ENCODE data around the gene CGGBP1. TPM values are rescaled to one million over a fixed set of nuclear protein-coding genes. Genes with fewer than 3 reads are reported as not detected.

The CGGBP1 gene
- total RNA-seq, 1 experiment from 2014 or later = 43.2 TPM

- no peaks in the 10 kb centered on the region for H3K4me1 Mint-ChIP-seq (ENCODE audit: low read depth, unreplicated experiment)
- no peaks in the 10 kb centered on the region for H3K36me3 ChIP-seq (ENCODE audit: control insufficient read depth, insufficient read depth, low read length)
- H3K9me3 ChIP-seq = no peaks in the 10 kb centered on the region
- intact Hi-C loops (cut with micrococcal nuclease; ENCODE audit: unreplicated experiment) = no loop called here
- no peaks in the 10 kb centered on the region for H3K9me3 Mint-ChIP-seq (ENCODE audit: unreplicated experiment)
- no peak for DNase-seq
- H3K27ac Mint-ChIP-seq (ENCODE audit: unreplicated experiment) = no peak overlapping the region
- H3K4me1 ChIP-seq = no peaks in the 10 kb centered on the region
- H3K27me3 ChIP-seq (replicated peaks; ENCODE audit: control insufficient read depth, insufficient read depth, low read length) = no peaks in the 10 kb centered on the region
- no peak overlapping the region for H3K4me3 Mint-ChIP-seq (ENCODE audit: unreplicated experiment)
- no TSS peak for BruUV-seq (replicated peaks)
- TF ChIP-seq, protein P1, sequence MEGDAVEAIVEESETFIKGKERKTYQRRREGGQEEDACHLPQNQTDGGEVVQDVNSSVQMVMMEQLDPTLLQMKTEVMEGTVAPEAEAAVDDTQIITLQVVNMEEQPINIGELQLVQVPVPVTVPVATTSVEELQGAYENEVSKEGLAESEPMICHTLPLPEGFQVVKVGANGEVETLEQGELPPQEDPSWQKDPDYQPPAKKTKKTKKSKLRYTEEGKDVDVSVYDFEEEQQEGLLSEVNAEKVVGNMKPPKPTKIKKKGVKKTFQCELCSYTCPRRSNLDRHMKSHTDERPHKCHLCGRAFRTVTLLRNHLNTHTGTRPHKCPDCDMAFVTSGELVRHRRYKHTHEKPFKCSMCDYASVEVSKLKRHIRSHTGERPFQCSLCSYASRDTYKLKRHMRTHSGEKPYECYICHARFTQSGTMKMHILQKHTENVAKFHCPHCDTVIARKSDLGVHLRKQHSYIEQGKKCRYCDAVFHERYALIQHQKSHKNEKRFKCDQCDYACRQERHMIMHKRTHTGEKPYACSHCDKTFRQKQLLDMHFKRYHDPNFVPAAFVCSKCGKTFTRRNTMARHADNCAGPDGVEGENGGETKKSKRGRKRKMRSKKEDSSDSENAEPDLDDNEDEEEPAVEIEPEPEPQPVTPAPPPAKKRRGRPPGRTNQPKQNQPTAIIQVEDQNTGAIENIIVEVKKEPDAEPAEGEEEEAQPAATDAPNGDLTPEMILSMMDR (IDR thresholded peaks at IDR 0.05; ENCODE audit: insufficient read depth in 1 of 2, low read depth in 1 of 2, low read length in 1 of 2, severe bottlenecking in 1 of 2, unreplicated experiment in 1 of 2) = no peak
- peaks cover 13% of the 10 kb centered on the region for H3K27me3 Mint-ChIP-seq (ENCODE audit: insufficient read depth, unreplicated experiment)
- H3K36me3 Mint-ChIP-seq (ENCODE audit: insufficient read depth, unreplicated experiment) = no peaks in the 10 kb centered on the region
- H3K4me3 ChIP-seq (ENCODE audit: low read depth, low read length) = no peak overlapping the region
- CTCF ChIA-PET = no interaction called here
- POLR2A ChIA-PET = no interaction called here
Measured at GRCh38 chr3:88009066-88009465, 49.7 kb downstream of the CGGBP1 start.

- BruUV-seq (replicated peaks) = no TSS peak
- DNase-seq = no peak
- intact Hi-C loops (cut with micrococcal nuclease; ENCODE audit: unreplicated experiment) = loop anchor here (2.0 kb wide), 2 partner anchors 108 to 176 kb away; no protein-coding TSS in a partner anchor
- H3K27ac Mint-ChIP-seq (ENCODE audit: unreplicated experiment) = no peak overlapping the region
- ChIA-PET CTCF (interaction anchor here (0.8 to 1.1 kb wide), 4 partner anchors 109 to 744 kb away, joined by 3 to 5 read pairs (median 3); no protein-coding TSS in a partner anchor), POLR2A (no interaction called here)
- H3K4me1 Mint-ChIP-seq (ENCODE audit: low read depth, unreplicated experiment) = no peaks in the 10 kb centered on the region
- no peaks in the 10 kb centered on the region for H3K36me3 Mint-ChIP-seq (ENCODE audit: insufficient read depth, unreplicated experiment)
- Histone ChIP-seq H3K27me3 (replicated peaks; ENCODE audit: control insufficient read depth, insufficient read depth, low read length) (no peaks in the 10 kb centered on the region), H3K9me3 (no peaks in the 10 kb centered on the region), H3K4me3 (ENCODE audit: low read depth, low read length) (no peak overlapping the region), H3K36me3 (ENCODE audit: control insufficient read depth, insufficient read depth, low read length) (no peaks in the 10 kb centered on the region), H3K4me1 (no peaks in the 10 kb centered on the region)
- no peak overlapping the region for H3K4me3 Mint-ChIP-seq (ENCODE audit: unreplicated experiment)
- TF ChIP-seq, protein P1 (IDR thresholded peaks at IDR 0.05; ENCODE audit: insufficient read depth in 1 of 2, low read depth in 1 of 2, low read length in 1 of 2, severe bottlenecking in 1 of 2, unreplicated experiment in 1 of 2) = peak in 1 of 2 experiments; percentile 6
- peaks cover 13% of the 10 kb centered on the region for H3K27me3 Mint-ChIP-seq (ENCODE audit: insufficient read depth, unreplicated experiment)
- no peaks in the 10 kb centered on the region for H3K9me3 Mint-ChIP-seq (ENCODE audit: unreplicated experiment)
Measured at GRCh38 chr3:88005066-88005465, 53.7 kb downstream of the CGGBP1 start.

DNA sequence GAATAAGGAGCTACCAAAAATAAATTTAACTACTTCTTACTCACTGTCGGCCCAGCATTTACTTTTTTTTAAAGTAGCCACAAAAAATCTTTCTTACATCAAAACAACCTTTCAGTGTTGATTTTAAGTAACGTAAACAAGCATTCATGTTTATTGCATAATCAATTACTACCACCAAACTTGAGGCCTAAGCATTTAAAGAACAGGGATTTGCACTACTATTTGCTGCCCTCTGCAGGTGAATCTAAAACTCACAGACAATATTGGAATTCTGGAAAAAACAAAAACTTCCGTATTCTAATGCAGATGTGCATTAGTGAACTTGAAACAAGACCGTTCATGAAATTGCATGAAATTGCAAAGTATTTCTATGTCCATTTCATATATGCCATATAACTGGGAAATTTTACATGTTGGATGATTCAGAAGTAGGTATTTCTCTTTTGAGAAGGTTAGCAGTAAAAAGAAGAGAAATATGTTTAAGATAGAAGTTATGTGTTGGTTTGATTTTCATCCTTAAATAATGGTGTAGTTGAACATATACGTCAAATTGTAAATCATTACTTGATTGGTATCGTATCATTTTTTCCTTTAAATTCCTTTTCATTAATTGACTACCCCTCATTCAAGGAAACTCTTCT is 55.6 kb downstream of the CGGBP1 start:
- POLR2A ChIA-PET = no interaction called here
- no peak overlapping the region for H3K27ac Mint-ChIP-seq (ENCODE audit: unreplicated experiment)

More for the DNA sequence above, 55.6 kb downstream of the CGGBP1 start:
- peak in 1 of 2 experiments; percentile 44 for DNase-seq
- Mint-ChIP-seq H3K4me3 (ENCODE audit: unreplicated experiment) (no peak overlapping the region), H3K9me3 (ENCODE audit: unreplicated experiment) (no peaks in the 10 kb centered on the region), H3K36me3 (ENCODE audit: insufficient read depth, unreplicated experiment) (no peaks in the 10 kb centered on the region), H3K27me3 (ENCODE audit: insufficient read depth, unreplicated experiment) (peaks cover 4% of the 10 kb centered on the region), H3K4me1 (ENCODE audit: low read depth, unreplicated experiment) (no peaks in the 10 kb centered on the region)
- intact Hi-C loops (cut with micrococcal nuclease; ENCODE audit: unreplicated experiment) = loop anchor here (1.0 to 5.0 kb wide), 5 partner anchors 102 to 705 kb away; no protein-coding TSS in a partner anchor
- no TSS peak for BruUV-seq (replicated peaks)
- Histone ChIP-seq H3K4me1 (no peaks in the 10 kb centered on the region), H3K27me3 (replicated peaks; ENCODE audit: control insufficient read depth, insufficient read depth, low read length) (no peaks in the 10 kb centered on the region), H3K4me3 (ENCODE audit: low read depth, low read length) (no peak overlapping the region), H3K36me3 (ENCODE audit: control insufficient read depth, insufficient read depth, low read length) (no peaks in the 10 kb centered on the region), H3K9me3 (no peaks in the 10 kb centered on the region)
- TF ChIP-seq, protein P1 (IDR thresholded peaks at IDR 0.05; ENCODE audit: insufficient read depth in 1 of 2, low read depth in 1 of 2, low read length in 1 of 2, severe bottlenecking in 1 of 2, unreplicated experiment in 1 of 2) = peak; percentile 60 to 70
- CTCF ChIA-PET = interaction anchor here (1.0 kb wide), 1 partner anchor 110 kb away, joined by 3 read pairs; no protein-coding TSS in a partner anchor
